IPS-11a (cell line): ENCODE data around the gene GPR31.

ENCODE experiments used
- H3K4me3 ChIP-seq: one replicate; pipeline ENCODE4 v1.5.1; 2013; ENCODE audit warnings: low read depth, low read length, control low read depth

GPR31 gene

DNA sequence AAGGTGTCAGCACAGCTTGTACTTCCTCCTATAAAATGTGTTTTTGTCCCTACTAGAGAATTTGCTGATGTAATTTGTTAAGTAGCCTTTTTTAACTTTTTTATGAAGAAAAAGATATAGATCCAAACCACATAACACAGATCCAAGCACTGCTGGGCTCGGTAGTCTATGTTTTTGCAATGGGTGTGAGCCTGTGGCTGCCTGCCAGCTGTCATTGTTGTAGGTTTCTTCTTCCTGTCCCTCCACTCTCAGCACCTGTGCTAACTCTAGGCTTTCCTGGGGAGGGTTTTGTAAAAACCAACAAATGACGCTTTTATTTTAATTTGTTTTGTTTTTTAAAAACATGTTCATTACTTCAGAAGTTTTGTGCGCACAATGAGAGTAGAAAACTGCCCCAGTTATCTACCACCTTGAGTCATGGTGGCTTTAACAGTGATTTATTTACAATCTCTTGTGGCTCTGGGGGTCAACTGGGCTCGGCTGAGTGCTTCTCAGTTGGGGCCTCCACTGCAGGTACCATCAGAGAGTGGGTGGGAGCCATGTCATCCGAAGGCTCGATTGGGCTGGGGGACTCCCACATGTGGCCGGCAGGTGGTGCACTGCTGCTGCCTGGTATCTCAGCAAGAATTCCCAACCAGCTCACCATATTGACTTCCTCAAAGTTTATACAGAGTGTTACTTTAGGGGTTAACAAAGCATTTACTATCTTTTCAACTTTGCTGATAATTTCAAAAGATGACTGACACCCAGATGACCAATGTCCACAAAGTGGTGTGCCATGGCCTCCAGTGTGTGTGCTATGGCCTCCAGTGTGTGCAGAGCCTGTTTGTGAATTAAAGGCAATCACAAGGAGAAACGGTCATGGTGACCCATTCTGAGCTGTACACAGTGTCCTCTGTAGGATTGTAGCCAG is 37.9 kb downstream of the GPR31 start:
- no peak overlapping the region for H3K4me3 ChIP-seq

- no peak overlapping the region for H3K4me3 ChIP-seq
Measured at GRCh38 chr6:167118839-167119238, 38.9 kb downstream of the GPR31 start.

DNA sequence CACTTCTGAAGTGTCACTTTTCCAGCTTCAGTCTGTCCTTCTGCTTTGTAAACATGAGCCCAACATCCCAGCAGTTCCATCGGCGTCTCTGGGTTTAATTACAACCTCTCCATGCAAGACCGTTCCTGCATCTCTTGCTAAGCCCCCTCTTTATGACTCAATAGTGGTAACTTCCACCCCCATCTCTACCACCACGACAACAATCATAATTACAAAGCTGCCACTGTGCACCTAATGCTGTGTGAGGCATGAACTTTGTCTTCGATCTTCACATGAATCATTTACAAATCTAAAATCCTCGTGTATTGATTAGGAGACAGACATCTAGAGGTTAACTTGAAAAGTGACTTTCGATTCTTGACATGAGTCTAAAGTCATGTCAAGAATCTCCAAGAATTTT is 39.8 kb downstream of the GPR31 start:
- H3K4me3 ChIP-seq: no peak overlapping the region

DNA sequence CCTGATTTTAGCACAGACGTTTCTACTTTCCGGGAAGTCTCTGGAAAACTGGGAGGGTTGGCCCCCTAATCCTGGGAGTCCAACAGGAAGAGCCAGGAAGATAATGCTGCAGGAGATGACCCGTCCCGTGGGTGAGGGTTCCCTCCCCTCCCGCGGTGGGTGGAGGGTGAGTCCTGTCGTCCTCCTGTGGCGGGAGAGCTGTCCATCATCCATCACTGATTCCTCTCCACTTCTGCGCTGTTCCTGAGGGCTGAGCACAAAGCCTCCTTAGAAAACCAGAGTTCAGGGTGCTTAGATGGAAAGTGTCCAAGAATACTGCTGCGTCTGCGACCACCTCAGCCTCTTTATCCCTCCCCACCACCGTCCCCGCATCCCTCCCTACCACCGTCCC is 40.9 kb downstream of the GPR31 start:
- no peak overlapping the region for H3K4me3 ChIP-seq

GRCh38 chr6:167116109-167116837 is 41.5 kb downstream of the GPR31 start:
- H3K4me3 ChIP-seq: no peak overlapping the region

GRCh38 chr6:167115054-167115453 is 42.7 kb downstream of the GPR31 start:
- H3K4me3 ChIP-seq: no peak overlapping the region

GRCh38 chr6:167113935-167114910 is 43.6 kb downstream of the GPR31 start:
- H3K4me3 ChIP-seq: no peak overlapping the region

DNA sequence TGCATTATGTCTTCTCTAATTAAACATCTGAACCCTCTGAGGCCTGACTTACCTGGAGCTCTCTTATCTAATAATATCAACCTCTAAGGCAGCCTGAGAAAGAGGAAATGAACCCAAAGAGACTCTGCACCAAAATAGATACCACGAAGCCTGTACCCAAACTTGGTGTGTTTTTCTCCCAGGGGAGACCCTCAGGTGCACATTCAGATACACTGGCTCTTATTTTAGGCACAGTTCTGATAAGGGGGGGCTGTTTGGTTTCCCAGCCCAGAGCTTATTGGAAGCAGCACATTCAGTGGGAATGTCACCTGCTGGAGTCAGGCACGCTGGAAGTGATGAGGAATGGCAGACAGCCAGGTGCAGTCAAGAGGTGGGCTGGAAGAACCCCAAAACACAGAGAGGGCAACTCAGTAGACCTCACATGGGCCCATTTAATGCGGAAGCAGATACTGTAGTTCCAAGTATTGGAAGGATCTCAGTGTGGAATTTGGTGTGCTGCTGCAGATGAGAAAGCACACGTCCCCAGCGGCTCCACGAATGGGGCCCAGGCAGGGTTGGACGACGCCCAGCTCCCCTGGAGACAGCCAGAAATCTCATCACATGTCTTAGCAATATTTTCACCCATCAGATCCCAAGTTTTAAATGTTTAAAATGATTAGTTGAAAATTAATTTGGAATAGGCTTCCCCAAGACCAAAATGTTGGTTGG is 44.6 kb downstream of the GPR31 start:
- no peak overlapping the region for H3K4me3 ChIP-seq

DNA sequence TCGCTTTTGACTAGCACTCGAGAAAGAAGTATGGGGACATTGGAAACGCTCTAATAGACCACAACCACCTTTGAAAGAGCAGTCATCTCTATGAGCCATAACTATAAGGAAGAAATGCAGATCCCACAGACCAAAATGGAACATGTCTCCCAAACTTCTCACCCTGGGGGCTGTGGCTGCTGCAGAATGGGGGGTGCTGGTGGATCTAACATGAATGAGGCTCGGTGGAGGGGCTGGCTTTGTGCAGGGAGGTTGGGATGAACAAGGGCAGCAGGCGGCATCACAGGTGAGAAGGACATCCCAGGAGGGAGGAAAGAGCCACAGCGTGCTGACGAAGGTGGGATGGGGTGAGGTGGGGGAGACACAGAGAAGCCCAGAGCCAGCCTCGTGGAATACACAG is 45.4 kb downstream of the GPR31 start:
- no peak overlapping the region for H3K4me3 ChIP-seq

GRCh38 chr6:167111597-167111996 is 46.2 kb downstream of the GPR31 start:
- H3K4me3 ChIP-seq: no peak overlapping the region

DNA sequence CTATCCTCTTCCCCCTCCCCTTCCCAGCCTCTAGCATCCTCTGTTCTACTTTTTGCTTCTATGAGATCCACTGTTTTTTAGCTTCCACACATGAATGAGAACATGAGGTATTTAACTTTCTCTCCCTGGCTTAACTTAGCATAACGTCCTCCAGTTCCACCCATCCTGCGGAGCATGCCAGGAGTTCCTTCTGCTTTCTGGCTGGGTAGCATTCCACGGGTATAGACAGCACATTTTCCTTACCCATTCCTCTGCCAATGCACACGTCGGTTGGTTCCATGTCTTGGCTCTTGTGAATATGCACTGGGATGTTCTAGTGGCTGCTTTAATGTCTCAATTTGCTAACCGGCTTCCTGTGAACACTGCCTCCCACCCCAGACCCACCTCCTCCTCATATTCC is 48.1 kb downstream of the GPR31 start:
- H3K4me3 ChIP-seq: no peak overlapping the region

GRCh38 chr6:167108278-167108677 is 49.5 kb downstream of the GPR31 start:
- no peak overlapping the region for H3K4me3 ChIP-seq

GRCh38 chr6:167107787-167108186 is 50.0 kb downstream of the GPR31 start:
- H3K4me3 ChIP-seq: no peak overlapping the region

GRCh38 chr6:167106406-167106805 is 51.4 kb downstream of the GPR31 start:
- H3K4me3 ChIP-seq: no peak overlapping the region
